Measurements from ENCODE around the gene ABCA5. TPM values are rescaled to one million over a fixed set of nuclear protein-coding genes. Genes with fewer than 3 reads are reported as not detected.

The ABCA5 gene
- polyA plus RNA-seq, 1 of the 3 experiments (the other 2 are of a cell fraction), result 2.0 TPM

DNA sequence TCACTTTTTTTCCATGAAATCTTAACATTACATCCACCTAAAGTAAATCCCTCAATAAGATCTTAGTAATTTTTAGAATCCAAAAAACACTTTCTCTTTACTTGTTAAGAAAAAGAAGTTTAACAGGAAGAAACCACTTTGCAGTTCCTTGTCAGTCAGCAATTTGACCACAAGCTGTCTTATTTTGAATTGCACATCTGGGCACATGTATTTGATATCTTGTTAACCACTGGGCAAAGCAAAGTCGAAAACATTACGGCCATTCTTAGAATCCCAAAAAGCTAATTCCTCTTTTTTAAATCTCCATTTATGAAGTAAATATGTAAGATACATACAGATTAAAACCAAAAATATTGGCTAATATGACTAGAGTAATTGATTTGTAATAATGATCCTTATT, 99.4 kb downstream of the ABCA5 start (continued):
- TF ChIP-seq IRF3 (IDR thresholded peaks at IDR 0.05; ENCODE audit: low read depth, low read length), result no peak
- no peak for TF ChIP-seq USF2 (IDR thresholded peaks at IDR 0.05; ENCODE audit: borderline replicate concordance, low read depth, low read length)
- no peak for TF ChIP-seq ELF1 (IDR thresholded peaks at IDR 0.05)
- no peak for TF ChIP-seq RAD21 (IDR thresholded peaks at IDR 0.05; ENCODE audit: low read length)
- TF ChIP-seq, protein P1, sequence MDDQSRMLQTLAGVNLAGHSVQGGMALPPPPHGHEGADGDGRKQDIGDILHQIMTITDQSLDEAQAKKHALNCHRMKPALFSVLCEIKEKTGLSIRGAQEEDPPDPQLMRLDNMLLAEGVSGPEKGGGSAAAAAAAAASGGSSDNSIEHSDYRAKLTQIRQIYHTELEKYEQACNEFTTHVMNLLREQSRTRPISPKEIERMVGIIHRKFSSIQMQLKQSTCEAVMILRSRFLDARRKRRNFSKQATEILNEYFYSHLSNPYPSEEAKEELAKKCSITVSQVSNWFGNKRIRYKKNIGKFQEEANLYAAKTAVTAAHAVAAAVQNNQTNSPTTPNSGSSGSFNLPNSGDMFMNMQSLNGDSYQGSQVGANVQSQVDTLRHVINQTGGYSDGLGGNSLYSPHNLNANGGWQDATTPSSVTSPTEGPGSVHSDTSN (IDR thresholded peaks at IDR 0.05), result no peak
- no peak for TF ChIP-seq ZBTB33 (IDR thresholded peaks at IDR 0.05; ENCODE audit: borderline replicate concordance, low read depth)
- TF ChIP-seq FOXJ3 (CRISPR knock-in tag; IDR thresholded peaks at IDR 0.05), result no peak

DNA sequence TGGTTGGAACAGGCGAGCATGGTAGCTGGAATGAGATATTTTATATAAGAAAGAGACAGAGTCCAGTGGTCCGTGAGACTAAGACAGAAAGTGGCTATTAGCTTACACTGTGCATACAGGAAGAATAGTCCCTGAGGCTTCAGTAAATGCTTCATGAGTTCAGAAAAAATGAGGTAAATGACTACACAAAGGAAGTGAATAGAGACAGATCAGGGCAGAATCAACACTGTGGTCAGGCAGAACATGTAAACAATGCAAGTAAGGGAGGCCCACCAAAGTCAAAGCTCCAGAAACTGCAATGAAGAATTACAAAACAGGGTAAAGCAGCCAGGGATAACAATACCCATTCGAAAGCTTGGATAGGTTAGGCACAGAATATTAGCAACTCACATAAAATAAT, 103.1 kb downstream of the ABCA5 start:
- DNase-seq, result no peak

More for the DNA sequence above, 103.1 kb downstream of the ABCA5 start:
- H3F3A ChIP-seq (replicated peaks; ENCODE audit: insufficient read depth), result no peaks in the 10 kb centered on the region
- no peaks in the 10 kb centered on the region for H3K79me2 ChIP-seq (ENCODE audit: insufficient read depth)
- H4K20me1 ChIP-seq (ENCODE audit: insufficient read depth), result no peaks in the 10 kb centered on the region
- H3K27me3 ChIP-seq (ENCODE audit: insufficient read depth), result no peaks in the 10 kb centered on the region; the same call in 1 of the 2 replicates
- H3K9ac ChIP-seq, result no peak overlapping the region
- H3K36me3 ChIP-seq (replicated peaks in 1 of 2; ENCODE audit: control insufficient read depth in 1 of 2, insufficient read depth in 2 of 2, low read length in 1 of 2), result no peaks in the 10 kb centered on the region
- no peak overlapping the region for H3K4me2 ChIP-seq
- POLR2A ChIA-PET, result no interaction called here
- no peak overlapping the region for H3K27ac ChIP-seq (ENCODE audit: low read depth in 2 of 2, low read length in 1 of 2)
- CTCF ChIA-PET, result interaction anchor here (1.6 to 3.2 kb wide), 3 partner anchors 12 to 464 kb away, joined by 3 to 16 read pairs (median 11); no protein-coding TSS in a partner anchor
- 11% methylated on average over 3 of the region's 3 CpGs for WGBS (ENCODE audit: low lambda C conversion rate)
- TF ChIP-seq FOSL2 (IDR thresholded peaks at IDR 0.05; ENCODE audit: borderline replicate concordance, low read depth) (no peak), POLR2AphosphoS5 (IDR thresholded peaks at IDR 0.05; ENCODE audit: low read depth, low read length) (no peak), JUND (IDR thresholded peaks at IDR 0.05) (no peak), MAX (IDR thresholded peaks at IDR 0.05; ENCODE audit: low read depth) (no peak), RAD21 (IDR thresholded peaks at IDR 0.05; ENCODE audit: low read length) (no peak), IRF3 (IDR thresholded peaks at IDR 0.05; ENCODE audit: low read depth, low read length) (no peak), SMC3 (IDR thresholded peaks at IDR 0.05; ENCODE audit: low read depth, low read length) (no peak), CHD2 (IDR thresholded peaks at IDR 0.05; ENCODE audit: low read length, partially characterized antibody) (no peak), ZBTB33 (IDR thresholded peaks at IDR 0.05; ENCODE audit: borderline replicate concordance, low read depth) (no peak), RXRA (IDR thresholded peaks at IDR 0.05; ENCODE audit: borderline replicate concordance, low read depth) (no peak), NRF1 (IDR thresholded peaks at IDR 0.05; ENCODE audit: low read depth, low read length) (no peak), FOXM1 (IDR thresholded peaks at IDR 0.05; ENCODE audit: low read depth) (no peak), MXI1 (IDR thresholded peaks at IDR 0.05; ENCODE audit: low read depth, low read length) (no peak), RFX5 (IDR thresholded peaks at IDR 0.05; ENCODE audit: low read length) (no peak), SIN3A (IDR thresholded peaks at IDR 0.05; ENCODE audit: borderline replicate concordance, low read depth, low read length) (no peak), GABPA (IDR thresholded peaks at IDR 0.05; ENCODE audit: low read depth) (no peak)
- TF ChIP-seq, protein P1 (IDR thresholded peaks at IDR 0.05), result no peak
- H2AFZ ChIP-seq (ENCODE audit: low read depth), result peak overlapping the region; percentile 10; the same call in 1 of the 2 replicates
- no peaks in the 10 kb centered on the region for H3K4me1 ChIP-seq (ENCODE audit: control insufficient read depth in 1 of 2, insufficient read depth in 2 of 2, low read depth in 1 of 2, low read length in 1 of 2)
- H3K4me3 ChIP-seq (ENCODE audit: low read depth in 2 of 2, low read length in 1 of 2), result no peak overlapping the region
- H3K9me2 ChIP-seq, result no peaks in the 10 kb centered on the region
- H3K9me3 ChIP-seq, result no peaks in the 10 kb centered on the region

Data from SK-N-SH (cell line).